ENCODE data around the gene SH3GL1. TPM values are rescaled to one million over a fixed set of nuclear protein-coding genes. Genes with fewer than 3 reads are reported as not detected.

The SH3GL1 gene
- total RNA-seq, 4 donors from 2014 or later, result 48.2 to 67.7 (median 53.0) TPM

- Histone ChIP-seq H3K27ac (peak overlapping the region in 3 of 4 donors; percentile 10 to 62 (median 57)), H3K36me3 (peaks cover 0 to 93% of the 10 kb centered on the region in 2 donors), H3K27me3 (no peaks in the 10 kb centered on the region), H3K4me3 (no peak overlapping the region), H3K9me3 (no peaks in the 10 kb centered on the region), H3K4me1 (peaks cover 0 to 28% (median 0%) of the 10 kb centered on the region in 3 donors)
- WGBS, 2 donors (ENCODE audit: low coverage in 1 of 2), result no CpG with 5 or more reads among the region's 12 CpGs
- peak; percentile 26 for ATAC-seq
- TF ChIP-seq POLR2A (IDR thresholded peaks at IDR 0.05), result no peak
- no peak for TF ChIP-seq EP300 (IDR thresholded peaks at IDR 0.05)
- no peak for TF ChIP-seq CTCF (IDR thresholded peaks at IDR 0.05)
- TF ChIP-seq POLR2AphosphoS5 (IDR thresholded peaks at IDR 0.05), result no peak
Measured at GRCh38 chr19:4360641-4361151, 39.7 kb downstream of the SH3GL1 start.

GRCh38 chr19:4360081-4360569 is 40.2 kb downstream of the SH3GL1 start:
- peak overlapping the region in 3 of 4 donors; percentile 10 to 62 (median 57) for H3K27ac ChIP-seq
- peaks cover 0 to 28% (median 0%) of the 10 kb centered on the region in 3 donors for H3K4me1 ChIP-seq
- TF ChIP-seq POLR2A (IDR thresholded peaks at IDR 0.05), result no peak
- no peak for TF ChIP-seq CTCF (IDR thresholded peaks at IDR 0.05)
- TF ChIP-seq EP300 (IDR thresholded peaks at IDR 0.05), result no peak
- no peak for TF ChIP-seq POLR2AphosphoS5 (IDR thresholded peaks at IDR 0.05)
- WGBS, 2 donors (ENCODE audit: low coverage in 1 of 2), result no CpG with 5 or more reads among the region's 9 CpGs
- H3K9me3 ChIP-seq, result no peaks in the 10 kb centered on the region
- no peak for ATAC-seq
- H3K27me3 ChIP-seq, result no peaks in the 10 kb centered on the region
- H3K36me3 ChIP-seq, result peaks cover 0 to 91% of the 10 kb centered on the region in 2 donors
- no peak overlapping the region for H3K4me3 ChIP-seq

- Histone ChIP-seq H3K27me3 (no peaks in the 10 kb centered on the region), H3K27ac (peak overlapping the region in 3 of 4 donors; percentile 10 to 62 (median 57)), H3K36me3 (peaks cover 0 to 91% of the 10 kb centered on the region in 2 donors), H3K4me3 (no peak overlapping the region), H3K9me3 (no peaks in the 10 kb centered on the region), H3K4me1 (peaks cover 0 to 28% (median 0%) of the 10 kb centered on the region in 3 donors)
- WGBS, 2 donors (ENCODE audit: low coverage in 1 of 2), result no CpG with 5 or more reads among the region's 13 CpGs
- no peak for TF ChIP-seq POLR2A (IDR thresholded peaks at IDR 0.05)
- no peak for TF ChIP-seq EP300 (IDR thresholded peaks at IDR 0.05)
- TF ChIP-seq CTCF (IDR thresholded peaks at IDR 0.05), result no peak
- no peak for TF ChIP-seq POLR2AphosphoS5 (IDR thresholded peaks at IDR 0.05)
- ATAC-seq, result peak; percentile 23
Measured at GRCh38 chr19:4359627-4360000, 40.7 kb downstream of the SH3GL1 start.

- no peaks in the 10 kb centered on the region for H3K27me3 ChIP-seq
- H3K4me3 ChIP-seq, result no peak overlapping the region
- no peak for TF ChIP-seq POLR2A (IDR thresholded peaks at IDR 0.05)
- no peak for TF ChIP-seq EP300 (IDR thresholded peaks at IDR 0.05)
- no peak for ATAC-seq
- peaks cover 0 to 28% (median 0%) of the 10 kb centered on the region in 3 donors for H3K4me1 ChIP-seq
- H3K9me3 ChIP-seq, result no peaks in the 10 kb centered on the region
- 80 to 88% methylated on average over 1 to 3 of the region's 25 CpGs for WGBS, 2 donors (ENCODE audit: low coverage in 1 of 2)
- peak overlapping the region in 2 of 4 donors; percentile 57 to 62 for H3K27ac ChIP-seq
- peaks cover 0 to 91% of the 10 kb centered on the region in 2 donors for H3K36me3 ChIP-seq
Measured at GRCh38 chr19:4358709-4359626, 41.4 kb downstream of the SH3GL1 start.

GRCh38 chr19:4357921-4358326 is 42.4 kb downstream of the SH3GL1 start:
- no peak overlapping the region for H3K4me3 ChIP-seq
- no peak overlapping the region for H3K27ac ChIP-seq
- no peaks in the 10 kb centered on the region for H3K27me3 ChIP-seq
- H3K36me3 ChIP-seq, result peaks cover 0 to 89% of the 10 kb centered on the region in 2 donors
- ATAC-seq, result no peak
- no peaks in the 10 kb centered on the region for H3K9me3 ChIP-seq
- WGBS, 2 donors (ENCODE audit: low coverage in 1 of 2), result 0% methylated on average over 1 of the region's 16 CpGs; no CpG with 5 or more reads in 1 of the 2 donors
- TF ChIP-seq EP300 (IDR thresholded peaks at IDR 0.05) (no peak), POLR2AphosphoS5 (IDR thresholded peaks at IDR 0.05) (no peak), POLR2A (IDR thresholded peaks at IDR 0.05) (no peak), CTCF (IDR thresholded peaks at IDR 0.05) (no peak)
- peaks cover 0 to 29% (median 0%) of the 10 kb centered on the region in 3 donors for H3K4me1 ChIP-seq

Data from gastroesophageal sphincter (tissue), 4 donors.